Endothelial cell of umbilical vein (primary cell): Measurements from ENCODE around the gene OR5B21. TPM values are rescaled to one million over a fixed set of nuclear protein-coding genes. Genes with fewer than 3 reads are reported as not detected.

Experiments
- BruUV-seq: library from RNA; stranded (reverse); fragments of 400-500 nt; replicated peaks from 2 replicates; lab custom pipeline; 2021; lab: Mats Ljungman, UMichigan
- CTCF ChIA-PET: fragments of 300-600, 350-600 bp; sonication (Branson Sonifier 250); formaldehyde crosslinking; loops from one replicate; lab custom pipeline; 2021; ENCODE audit warnings: antibody characterized with exemption, inconsistent platforms; lab: Charles Lee
- POLR2A ChIA-PET: fragments of 300-600, 350-600 bp; sonication (Branson Sonifier 250); formaldehyde crosslinking; loops from one replicate; lab custom pipeline; 2021; ENCODE audit warnings: antibody characterized with exemption, inconsistent platforms; lab: Charles Lee
- DNase-seq: peaks from one replicate; pipeline ENCODE4 v3.0.0-alpha.2; 2011; ENCODE audit warnings: low read depth, low spot score
- FAIRE-seq: peaks from 2 replicates; lab custom pipeline; 2011; peaks lifted over from hg19 to GRCh38; lab: Jason Lieb, UNC
- H2AFZ ChIP-seq: 2 replicates; pipeline ENCODE4 v1.6.0; 2012; ENCODE audit warnings: low read depth, low read length, control low read depth, inconsistent platforms
- H3K27ac ChIP-seq: 2 replicates; pipeline ENCODE4 v1.5.1; 2011; ENCODE audit warnings: low read depth, mild to moderate bottlenecking, control low read depth, low read length, moderate library complexity; ENCODE audit not compliant: insufficient read depth
- H3K27me3 ChIP-seq, 2 experiments: 2 replicates each; pipeline versions ENCODE4 v1.6.0 to v1.6.1; 2011; ENCODE audit warnings: low read length in 2 of 2, mixed read lengths in 1 of 2; ENCODE audit not compliant: control insufficient read depth in 2 of 2, insufficient read depth in 2 of 2
- H3K36me3 ChIP-seq, 2 experiments: 2 replicates in 1 of 2; 3 replicates in 1 of 2; pipeline ENCODE4 v1.5.1; 2011; ENCODE audit warnings: low read length in 2 of 2, mild to moderate bottlenecking in 1 of 2, moderate library complexity in 1 of 2; ENCODE audit not compliant: control insufficient read depth in 2 of 2, insufficient read depth in 2 of 2; ENCODE audit errors: extremely low read depth in 1 of 2
- H3K4me1 ChIP-seq: 3 replicates; pipeline ENCODE4 v1.5.1; 2011; ENCODE audit warnings: mild to moderate bottlenecking, low read length; ENCODE audit not compliant: control insufficient read depth, insufficient read depth; ENCODE audit errors: extremely low read depth
- H3K4me2 ChIP-seq: 2 replicates; pipeline ENCODE4 v1.6.1; 2011; ENCODE audit warnings: low read length, control low read depth, mixed read lengths; ENCODE audit not compliant: insufficient read depth
- H3K4me3 ChIP-seq, 3 experiments: fragments of 200-600 bp in 1 of 3; sonication (generic), shearing (Covaris generic) in 1 of 3; replicated peaks in 1 of 3; 2 replicates each; pipeline ENCODE4 v1.5.1; 2011 to 2016; ENCODE audit warnings: control low read depth in 3 of 3, low read length in 3 of 3, mild to moderate bottlenecking in 2 of 3, inconsistent platforms in 1 of 3, low read depth in 1 of 3, moderate library complexity in 1 of 3; ENCODE audit not compliant: insufficient read depth in 1 of 3
- H3K79me2 ChIP-seq: 2 replicates; pipeline ENCODE4 v1.6.0; 2012; ENCODE audit warnings: low read length, inconsistent platforms; ENCODE audit not compliant: control insufficient read depth, insufficient read depth
- H3K9ac ChIP-seq: replicated peaks from 2 replicates; pipeline ENCODE3; 2011; ENCODE audit warnings: low read length, control low read depth; ENCODE audit not compliant: insufficient read depth; ENCODE audit errors: extremely low read depth
- H3K9me1 ChIP-seq: replicated peaks from 3 replicates; pipeline ENCODE4 v1.6.0; 2011; ENCODE audit warnings: mild to moderate bottlenecking, low read length; ENCODE audit not compliant: control insufficient read depth, insufficient read depth; ENCODE audit errors: extremely low read depth
- H3K9me3 ChIP-seq: replicated peaks from 2 replicates; pipeline ENCODE4 v1.5.1; 2012; ENCODE audit warnings: low read length, inconsistent platforms; ENCODE audit not compliant: control insufficient read depth, insufficient read depth
- H4K20me1 ChIP-seq: replicated peaks from 2 replicates; pipeline ENCODE3; 2011; ENCODE audit warnings: mild to moderate bottlenecking, low read length; ENCODE audit not compliant: control insufficient read depth, insufficient read depth; ENCODE audit errors: extremely low read depth
- CTCF ChIP-seq, 2 donors: IDR thresholded peaks; 1 replicate in 1 of 2; 2 replicates in 1 of 2; pipeline ENCODE4 v1.5.1; 2011; ENCODE audit warnings: low read length in 2 of 2, mild to moderate bottlenecking in 2 of 2, moderate library complexity in 2 of 2, control low read depth in 1 of 2, inconsistent platforms in 1 of 2, low read depth in 1 of 2; ENCODE audit not compliant: insufficient read depth in 1 of 2; ENCODE audit errors: extremely low read depth in 1 of 2
- GATA2 ChIP-seq: IDR thresholded peaks from 2 replicates; pipeline ENCODE4 v1.7.0; 2011; ENCODE audit warnings: low read depth, mild to moderate bottlenecking, moderate library complexity, mixed read lengths, low read length; ENCODE audit not compliant: insufficient read length, insufficient read depth
- JUN ChIP-seq: IDR thresholded peaks from 2 replicates; pipeline ENCODE4 v1.6.1; 2011; ENCODE audit warnings: borderline replicate concordance, low read depth; ENCODE audit not compliant: insufficient read length, insufficient read depth
- MAX ChIP-seq: IDR thresholded peaks from 2 replicates; pipeline ENCODE4 v1.6.1; 2011; ENCODE audit not compliant: insufficient read depth, insufficient read length
- MYC ChIP-seq: IDR thresholded peaks from one replicate; pipeline ENCODE4 v1.6.1; 2011; ENCODE audit warnings: mild to moderate bottlenecking, low read depth, low read length
- POLR2AphosphoS5 ChIP-seq: IDR thresholded peaks from 2 replicates; pipeline ENCODE4 v1.6.1; 2012; ENCODE audit warnings: low read depth, mild to moderate bottlenecking, control low read depth, low read length, moderate library complexity; ENCODE audit not compliant: insufficient read depth
- dilution Hi-C: fragments of 300-500 bp; cut with MboI; formaldehyde crosslinking; loops from one replicate; pipeline ENCODE4 v1.15.0; 2019; ENCODE audit warnings: low sequenced_read_pairs; ENCODE audit not compliant: extremely low pct_ligation_motif_present
- intact Hi-C: fragments of 100-400 bp; cut with micrococcal nuclease; formaldehyde crosslinking; loops from one replicate; pipeline ENCODE4 v1.10.0; 2022
- polyA plus RNA-seq, 4 experiments: library from polyadenylated mRNA; depleted of rRNA in 3 of 4; stranded (reverse) in 3 of 4; unstranded in 1 of 4; fragments of >200 nt; gene quantifications; 2 replicates each; pipeline versions ENCODE4 v1.2.1 to v1.2.3, GENCODE V29; 2011 to 2012; ENCODE audit warnings: missing spikeins in 1 of 4
- total RNA-seq: library from RNA; stranded (reverse); gene quantifications from 2 replicates; pipeline ENCODE4 v1.2.3, GENCODE V29; 2021

The OR5B21 gene
- total and polyA plus RNA-seq, 2 donors (not counting 3 experiments of a cell fraction or from before 2014, with no cell fraction given): not detected

- H3K9me1 ChIP-seq: no peaks in the 10 kb centered on the region
- no peaks in the 10 kb centered on the region for H4K20me1 ChIP-seq
- no peaks in the 10 kb centered on the region for H3K4me1 ChIP-seq
- no peaks in the 10 kb centered on the region for H3K9me3 ChIP-seq
- FAIRE-seq (no peak), DNase-seq (no peak)
- H3K27me3 ChIP-seq: peaks cover 3 to 7% of the 10 kb centered on the region in 2 experiments
- H3K36me3 ChIP-seq: no peaks in the 10 kb centered on the region
- no peak overlapping the region for H2AFZ ChIP-seq
- intact Hi-C loops: no loop called here
- no peak overlapping the region for H3K4me3 ChIP-seq
- H3K79me2 ChIP-seq: no peaks in the 10 kb centered on the region
- H3K27ac ChIP-seq: no peak overlapping the region
- no TSS peak for BruUV-seq
- no peak overlapping the region for H3K9ac ChIP-seq
- TF ChIP-seq POLR2AphosphoS5: no peak
- TF ChIP-seq MYC: no peak
- no peak for TF ChIP-seq JUN
- no peak for TF ChIP-seq MAX
- no peak for TF ChIP-seq GATA2
- no peak for TF ChIP-seq CTCF (IDR thresholded peaks at IDR 0.05; ENCODE audit: extremely low read depth in 1 of 2, insufficient read depth in 1 of 2, low read depth in 1 of 2, low read length in 2 of 2)
- CTCF ChIA-PET: interaction anchor here (0.9 kb wide), 2 partner anchors 10 to 12 kb away, joined by 3 read pairs; no protein-coding TSS in a partner anchor
- dilution Hi-C loops: no loop called here
- H3K4me2 ChIP-seq: no peak overlapping the region
- POLR2A ChIA-PET: no interaction called here
Measured at GRCh38 chr11:58502004-58502403, 5.9 kb downstream of the OR5B21 start.
